Activated T-cell treated with anti-CD3 and anti-CD28 coated beads, Interleukin-2, amount 50 U/mL, for 72 hours (primary cell): ENCODE results near the gene HDAC9. TPM values are rescaled to one million over a fixed set of nuclear protein-coding genes. Genes with fewer than 3 reads are reported as not detected.

Source experiments
- ATAC-seq, 2 donors: fragments of 150-1000 bp; cut with Tn5 transposase; replicated peaks in 1 of 2; 2 replicates each; pipeline ENCODE4 v1.10.0; 2021; ENCODE audit warnings: moderate library complexity in 2 of 2, mild to moderate bottlenecking in 1 of 2
- DNase-seq, 2 donors: peaks; one replicate each; pipeline ENCODE4 v3.0.0; 2021 to 2022; ENCODE audit warnings: mixed read lengths in 1 of 2
- H3K27ac Mint-ChIP-seq: one replicate; pipeline ENCODE4 v1.8.0; 2022; ENCODE audit warnings: mild to moderate bottlenecking, moderate library complexity, mixed read lengths
- H3K27me3 Mint-ChIP-seq: one replicate; pipeline ENCODE4 v1.8.0; 2022; ENCODE audit warnings: low read depth, mixed read lengths
- H3K36me3 Mint-ChIP-seq, 2 donors: one replicate each; pipeline ENCODE4 v1.8.0; 2022; ENCODE audit warnings: mixed read lengths in 2 of 2, mild to moderate bottlenecking in 1 of 2; ENCODE audit not compliant: insufficient read depth in 2 of 2
- H3K4me1 Mint-ChIP-seq: one replicate; pipeline ENCODE4 v1.8.0; 2022; ENCODE audit warnings: low read depth, mixed read lengths
- H3K4me3 Mint-ChIP-seq, 2 donors: one replicate each; pipeline ENCODE4 v1.8.0; 2022; ENCODE audit warnings: mild to moderate bottlenecking in 2 of 2, mixed read lengths in 2 of 2, moderate library complexity in 2 of 2
- H3K9me3 Mint-ChIP-seq, 2 donors: one replicate each; pipeline ENCODE4 v1.8.0; 2022; ENCODE audit warnings: mixed read lengths in 2 of 2
- total RNA-seq, 2 donors: library from RNA; stranded (reverse); gene quantifications; one replicate each; pipeline ENCODE4 v1.2.3, GENCODE V29; 2022

HDAC9 gene
- total RNA-seq, 2 donors from 2014 or later: 0.55 to 2.9 TPM

- Mint-ChIP-seq H3K4me3 (no peak overlapping the region), H3K27me3 (no peaks in the 10 kb centered on the region), H3K4me1 (no peaks in the 10 kb centered on the region), H3K36me3 (peaks cover 0 to 2% of the 10 kb centered on the region in 2 donors), H3K9me3 (peaks cover 2 to 6% of the 10 kb centered on the region in 2 donors), H3K27ac (no peak overlapping the region)
- DNase-seq (no peak), ATAC-seq (no peak)
Measured at GRCh38 chr7:18900236-18900635, 404.7 kb downstream of the HDAC9 start.

DNA sequence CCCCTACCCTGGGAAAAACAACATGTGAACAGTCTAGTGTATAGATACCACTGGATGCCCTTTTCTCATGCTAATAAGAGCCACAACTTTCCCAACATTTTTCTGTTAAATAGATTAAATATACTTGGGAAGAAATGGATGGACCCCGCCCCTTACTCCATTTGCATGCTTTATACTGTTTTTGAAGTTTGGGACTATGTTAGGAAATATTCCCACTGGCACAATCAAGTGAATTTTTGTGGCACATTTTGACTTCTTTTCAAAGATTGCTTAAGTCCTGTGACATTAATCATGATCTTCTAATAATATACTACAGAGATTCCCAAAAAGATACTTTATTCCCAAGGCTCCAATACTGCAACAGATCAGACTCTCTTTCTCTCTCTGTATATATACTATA, 405.3 kb downstream of the HDAC9 start:
- no peak overlapping the region for H3K4me3 Mint-ChIP-seq

GRCh38 chr7:18901351-18901750, 405.8 kb downstream of the HDAC9 start:
- ATAC-seq (no peak), DNase-seq (no peak)
- no peaks in the 10 kb centered on the region for H3K4me1 Mint-ChIP-seq
- H3K36me3 Mint-ChIP-seq: peaks cover 0 to 2% of the 10 kb centered on the region in 2 donors
- no peaks in the 10 kb centered on the region for H3K27me3 Mint-ChIP-seq
- no peak overlapping the region for H3K4me3 Mint-ChIP-seq
- peaks cover 5 to 6% of the 10 kb centered on the region in 2 donors for H3K9me3 Mint-ChIP-seq
- H3K27ac Mint-ChIP-seq: no peak overlapping the region

More for the DNA sequence above, 405.3 kb downstream of the HDAC9 start:
- no peaks in the 10 kb centered on the region for H3K4me1 Mint-ChIP-seq
- no peak for DNase-seq
- H3K36me3 Mint-ChIP-seq: peaks cover 0 to 2% of the 10 kb centered on the region in 2 donors
- no peaks in the 10 kb centered on the region for H3K27me3 Mint-ChIP-seq
- no peak for ATAC-seq
- no peak overlapping the region for H3K27ac Mint-ChIP-seq
- peaks cover 4 to 6% of the 10 kb centered on the region in 2 donors for H3K9me3 Mint-ChIP-seq

DNA sequence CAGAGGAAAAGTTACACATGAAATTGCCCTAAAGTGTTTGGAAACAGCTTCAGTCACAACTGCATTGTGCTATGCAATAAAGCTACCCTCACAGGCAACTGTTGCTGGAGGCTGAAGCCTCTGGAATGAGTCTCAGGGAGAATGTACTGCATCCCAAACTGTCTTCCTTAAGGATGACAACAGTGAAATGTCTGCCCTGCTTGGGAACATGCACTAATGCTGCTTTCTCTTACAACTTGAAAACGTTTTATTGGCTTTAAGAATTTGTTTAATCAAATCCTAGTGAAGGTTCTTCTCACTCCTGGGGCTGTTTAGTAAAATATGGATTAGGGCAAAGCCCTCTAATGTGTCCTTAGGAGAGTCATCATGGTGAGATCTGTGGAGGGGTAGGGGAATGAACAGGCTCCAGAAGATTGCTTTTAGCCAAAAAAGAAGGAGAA, 406.5 kb downstream of the HDAC9 start:
- Mint-ChIP-seq H3K9me3 (peaks cover 6 to 9% of the 10 kb centered on the region in 2 donors), H3K4me1 (no peaks in the 10 kb centered on the region), H3K27ac (no peak overlapping the region), H3K4me3 (no peak overlapping the region), H3K27me3 (no peaks in the 10 kb centered on the region), H3K36me3 (peaks cover 0 to 2% of the 10 kb centered on the region in 2 donors)
- ATAC-seq (no peak), DNase-seq (no peak)

GRCh38 chr7:18902892-18903291, 407.3 kb downstream of the HDAC9 start:
- DNase-seq (no peak), ATAC-seq (no peak)
- Mint-ChIP-seq H3K36me3 (peaks cover 0 to 2% of the 10 kb centered on the region in 2 donors), H3K4me3 (no peak overlapping the region), H3K27me3 (no peaks in the 10 kb centered on the region), H3K27ac (no peak overlapping the region), H3K9me3 (peaks cover 6 to 9% of the 10 kb centered on the region in 2 donors), H3K4me1 (no peaks in the 10 kb centered on the region)

DNA sequence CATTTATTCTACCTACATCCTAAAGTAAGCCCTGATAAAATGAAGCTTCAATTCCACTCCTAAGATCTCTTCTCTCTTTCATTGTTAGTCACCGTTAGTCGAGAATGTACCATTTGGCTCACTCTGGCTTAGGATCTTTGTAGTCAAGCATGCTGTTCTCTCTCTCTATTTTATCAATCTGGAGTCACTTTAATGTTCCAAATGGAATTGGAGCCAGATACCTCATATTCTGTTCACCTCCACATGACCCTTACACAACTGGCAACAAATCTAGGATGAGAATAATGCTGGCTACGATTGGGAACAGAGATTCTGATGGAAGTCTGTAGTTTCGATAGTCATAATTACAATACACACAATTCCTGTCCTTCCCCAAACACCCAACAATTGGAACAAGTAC, 408.1 kb downstream of the HDAC9 start:
- Mint-ChIP-seq H3K27ac (no peak overlapping the region), H3K4me3 (no peak overlapping the region), H3K4me1 (no peaks in the 10 kb centered on the region), H3K36me3 (peaks cover 0 to 2% of the 10 kb centered on the region in 2 donors), H3K9me3 (peaks cover 9 to 10% of the 10 kb centered on the region in 2 donors), H3K27me3 (no peaks in the 10 kb centered on the region)
- no peak for ATAC-seq
- DNase-seq: no peak

DNA sequence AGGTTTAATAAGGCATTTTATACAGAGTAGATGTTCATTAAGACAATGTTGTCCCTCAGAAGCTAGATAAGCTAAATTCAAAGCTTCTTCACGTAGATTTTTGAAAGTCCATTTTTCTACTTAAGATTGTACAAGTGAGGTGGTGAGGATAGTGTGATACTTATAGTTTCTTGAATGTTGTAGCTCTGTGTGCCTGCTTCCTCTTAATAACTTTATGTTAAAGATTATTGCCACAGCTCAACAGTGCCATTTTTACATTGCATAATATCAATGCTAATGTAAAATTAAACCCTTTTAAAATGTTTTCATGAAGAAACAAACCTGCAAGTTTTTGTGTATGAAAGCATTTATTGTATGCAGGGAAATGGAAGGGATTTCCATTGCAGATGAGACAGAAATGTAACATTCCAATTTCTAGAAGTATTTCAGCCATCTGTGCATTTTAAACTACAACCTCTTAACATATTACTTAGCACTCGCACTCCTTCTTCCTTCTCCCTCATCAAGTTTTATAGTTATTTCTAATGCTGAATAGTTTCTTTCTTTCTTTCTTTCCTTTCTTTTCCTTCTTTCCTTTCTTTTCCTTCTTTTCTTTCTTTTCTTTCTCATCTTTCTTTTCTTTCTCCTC, 409.9 kb downstream of the HDAC9 start:
- no peak for DNase-seq
- Mint-ChIP-seq H3K9me3 (peaks cover 9 to 10% of the 10 kb centered on the region in 2 donors), H3K4me3 (no peak overlapping the region), H3K4me1 (no peaks in the 10 kb centered on the region), H3K27ac (no peak overlapping the region), H3K36me3 (peaks cover 0 to 2% of the 10 kb centered on the region in 2 donors), H3K27me3 (no peaks in the 10 kb centered on the region)
- no peak for ATAC-seq

DNA sequence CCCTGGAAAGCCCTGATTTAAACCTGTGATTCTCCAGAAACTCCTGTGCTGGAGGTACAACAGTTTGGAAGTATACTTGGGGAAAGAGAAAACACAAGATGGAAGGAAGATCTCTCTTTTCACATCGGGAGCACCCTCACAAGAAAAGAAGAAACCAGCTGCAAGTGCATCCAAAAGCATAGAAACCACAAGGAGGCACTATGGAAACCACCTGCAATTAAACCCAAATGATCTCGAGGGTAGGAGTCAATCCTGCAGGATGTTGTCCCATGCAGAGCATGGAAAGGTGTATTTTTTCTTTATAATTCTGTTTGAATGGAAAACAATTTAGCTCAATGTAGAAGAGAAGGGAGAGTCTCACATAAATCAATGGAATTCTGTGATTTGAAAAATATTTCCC, 411.4 kb downstream of the HDAC9 start:
- no peaks in the 10 kb centered on the region for H3K4me1 Mint-ChIP-seq
- H3K4me3 Mint-ChIP-seq: no peak overlapping the region
- ATAC-seq: no peak
- no peaks in the 10 kb centered on the region for H3K27me3 Mint-ChIP-seq
- peaks cover 10 to 11% of the 10 kb centered on the region in 2 donors for H3K9me3 Mint-ChIP-seq
- H3K27ac Mint-ChIP-seq: no peak overlapping the region
- DNase-seq: no peak
- peaks cover 0 to 4% of the 10 kb centered on the region in 2 donors for H3K36me3 Mint-ChIP-seq

- H3K9me3 Mint-ChIP-seq: peaks cover 10 to 11% of the 10 kb centered on the region in 2 donors
- DNase-seq (no peak), ATAC-seq (no peak)
- H3K36me3 Mint-ChIP-seq: peaks cover 0 to 4% of the 10 kb centered on the region in 2 donors
- H3K27me3 Mint-ChIP-seq: no peaks in the 10 kb centered on the region
- no peak overlapping the region for H3K4me3 Mint-ChIP-seq
- H3K4me1 Mint-ChIP-seq: no peaks in the 10 kb centered on the region
- H3K27ac Mint-ChIP-seq: no peak overlapping the region
Measured at GRCh38 chr7:18913106-18913505, 417.6 kb downstream of the HDAC9 start.

DNA sequence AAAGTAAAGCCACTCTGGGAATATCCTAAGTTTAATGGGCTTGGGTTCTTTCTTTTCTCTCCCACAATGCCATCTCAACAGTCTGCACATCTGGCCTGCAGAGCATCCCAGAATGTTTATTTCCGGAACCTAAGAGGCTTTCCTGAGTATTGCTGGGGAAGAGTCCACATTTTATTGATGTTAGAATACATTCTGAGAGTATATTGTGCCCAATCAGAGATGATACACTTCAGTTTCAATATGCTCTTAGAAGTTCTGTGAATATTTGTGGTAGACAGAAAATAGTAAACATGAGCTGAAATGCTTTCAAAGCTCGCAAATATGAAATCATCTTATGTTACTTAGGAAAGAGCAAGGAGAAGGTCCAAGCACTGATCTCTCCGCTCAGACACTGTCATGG, 421.3 kb downstream of the HDAC9 start:
- H3K4me1 Mint-ChIP-seq: no peaks in the 10 kb centered on the region
- H3K27me3 Mint-ChIP-seq: no peaks in the 10 kb centered on the region
- H3K9me3 Mint-ChIP-seq: peaks cover 7 to 12% of the 10 kb centered on the region in 2 donors
- H3K27ac Mint-ChIP-seq: no peak overlapping the region
- DNase-seq (no peak), ATAC-seq (no peak)
- H3K4me3 Mint-ChIP-seq: no peak overlapping the region
- H3K36me3 Mint-ChIP-seq: peaks cover 0 to 3% of the 10 kb centered on the region in 2 donors

GRCh38 chr7:18927134-18927533, 431.6 kb downstream of the HDAC9 start:
- ATAC-seq: no peak
- no peak for DNase-seq
- Mint-ChIP-seq H3K27ac (no peak overlapping the region), H3K36me3 (peaks cover 0 to 1% of the 10 kb centered on the region in 2 donors), H3K9me3 (peaks cover 3% of the 10 kb centered on the region in 2 donors), H3K4me1 (no peaks in the 10 kb centered on the region), H3K27me3 (no peaks in the 10 kb centered on the region), H3K4me3 (no peak overlapping the region)

GRCh38 chr7:18936265-18936664, 440.7 kb downstream of the HDAC9 start:
- Mint-ChIP-seq H3K27ac (no peak overlapping the region), H3K4me1 (no peaks in the 10 kb centered on the region), H3K36me3 (no peaks in the 10 kb centered on the region), H3K27me3 (no peaks in the 10 kb centered on the region), H3K9me3 (peaks cover 4 to 7% of the 10 kb centered on the region in 2 donors), H3K4me3 (no peak overlapping the region)
- DNase-seq (no peak), ATAC-seq (no peak)

- Mint-ChIP-seq H3K9me3 (peaks cover 1 to 3% of the 10 kb centered on the region in 2 donors), H3K27me3 (no peaks in the 10 kb centered on the region), H3K27ac (no peak overlapping the region), H3K36me3 (no peaks in the 10 kb centered on the region), H3K4me3 (no peak overlapping the region), H3K4me1 (no peaks in the 10 kb centered on the region)
- DNase-seq (no peak), ATAC-seq (no peak)
Measured at GRCh38 chr7:18939771-18940592, 444.4 kb downstream of the HDAC9 start.
